GM04503 (cell line): ENCODE data around the gene ANKAR.
A peak's percentile ranks its signal among the peaks of the same experiment; 100 is the strongest.
"Not testable (repeated sequence)": the region's sequence is repeated elsewhere in the genome, so short reads cannot be mapped to it uniquely, and the experiment has no call there.

ENCODE experiments used
- DNase-seq: peaks from one replicate; pipeline ENCODE4 v3.0.0-alpha.2; 2012; ENCODE audit warnings: low read depth

Gene ANKAR

DNA sequence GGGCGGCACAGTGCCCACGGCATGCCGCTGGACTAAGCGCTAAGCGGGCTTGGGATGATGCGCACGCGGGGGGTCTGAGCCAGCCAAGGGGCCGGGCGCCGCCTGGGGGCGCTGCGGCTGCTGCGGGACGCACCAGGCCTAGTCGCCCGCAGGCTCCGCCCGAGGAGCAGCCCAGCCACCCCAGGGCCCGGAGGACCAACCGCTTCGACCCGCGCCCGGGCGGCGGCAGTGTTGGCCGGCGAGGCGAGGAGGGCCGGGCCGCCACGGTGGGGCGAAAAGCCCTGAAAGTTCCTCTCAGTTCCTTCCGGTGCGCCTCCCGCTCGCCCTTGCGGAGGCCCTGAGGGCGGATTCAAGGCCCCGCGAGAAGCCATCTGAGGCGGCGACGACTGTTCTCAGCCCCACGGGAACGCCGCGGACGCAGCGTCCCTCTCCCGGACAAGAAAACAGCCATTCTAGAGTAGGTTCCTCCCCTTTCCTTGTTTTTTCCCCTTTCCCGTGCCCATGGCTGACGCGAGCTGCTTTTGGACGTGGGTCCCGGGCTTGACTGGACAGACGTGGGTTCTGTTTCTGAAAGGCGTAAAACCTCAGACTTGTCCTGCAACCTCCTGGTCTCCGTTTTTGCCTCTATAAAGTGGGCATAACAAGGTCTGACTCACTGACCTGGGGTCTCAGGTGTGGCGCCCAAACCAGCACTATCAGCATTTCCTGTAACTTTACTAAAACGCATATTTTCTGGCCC is at the start of gene ANKAR:
Gene ANKAR (plus strand): TSS at position 297 of the 739 bp plus-strand sequence. CDS start 1,821 bp downstream, outside the sequence.
- DNase-seq, result peak; percentile 64

GRCh38 chr2:189625636-189626035 is 48.8 kb upstream of the ANKAR start:
- DNase-seq, result no peak

DNA sequence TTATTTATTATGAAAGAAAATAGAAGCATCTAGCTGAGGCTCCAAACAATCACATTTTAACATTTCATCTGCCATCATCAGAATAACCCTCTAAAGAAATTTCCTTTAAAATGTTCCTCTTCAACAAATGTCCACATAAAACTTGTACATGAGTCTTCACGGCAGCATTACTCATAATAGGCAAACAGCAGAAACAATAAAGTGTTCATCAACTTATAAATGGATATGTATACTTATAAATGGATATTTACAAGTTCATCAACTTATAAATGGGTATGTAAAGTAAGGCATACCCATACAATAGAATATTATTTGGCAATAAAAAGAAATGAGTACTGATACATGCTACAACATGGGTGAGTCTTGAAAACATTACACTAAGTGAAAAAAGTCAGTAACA is 46.7 kb upstream of the ANKAR start:
- DNase-seq, result no peak

DNA sequence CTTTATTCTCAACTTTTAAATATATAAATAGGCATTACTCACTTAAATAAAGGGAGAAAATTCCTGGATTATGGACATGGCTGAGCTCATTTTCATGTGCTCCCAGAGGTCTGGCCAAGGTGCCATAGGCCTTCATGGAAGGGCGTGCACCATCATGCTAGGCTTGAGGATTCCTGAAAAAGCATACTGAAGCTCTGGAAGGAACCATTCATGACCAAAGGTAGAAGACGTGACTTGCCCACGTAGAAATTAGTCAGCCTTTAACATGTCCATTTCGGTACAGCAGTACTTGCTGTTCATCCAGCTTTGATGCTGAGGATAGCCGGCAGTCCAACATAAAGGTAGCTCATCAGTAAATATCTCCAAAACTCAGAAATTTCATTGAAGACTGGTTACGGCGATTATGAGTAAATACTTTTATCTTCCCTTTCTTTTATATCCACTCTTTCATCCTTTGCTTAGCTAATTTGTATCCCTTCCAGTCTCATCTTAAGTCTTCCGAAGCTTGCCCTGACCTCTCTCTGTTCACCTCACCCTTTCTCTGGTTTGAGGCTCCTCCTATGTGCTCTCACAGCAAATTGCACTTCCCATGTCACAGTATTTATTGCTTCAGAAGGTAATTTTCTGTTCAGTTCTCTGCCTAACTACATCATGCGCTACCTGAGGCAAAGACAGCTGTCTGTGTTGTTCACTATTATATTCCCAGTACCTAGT is 45.5 kb upstream of the ANKAR start:
- DNase-seq, result no peak

GRCh38 chr2:189629531-189630453 is 44.7 kb upstream of the ANKAR start:
- no peak for DNase-seq

GRCh38 chr2:189631849-189632248 is 42.6 kb upstream of the ANKAR start:
- no peak for DNase-seq

DNA sequence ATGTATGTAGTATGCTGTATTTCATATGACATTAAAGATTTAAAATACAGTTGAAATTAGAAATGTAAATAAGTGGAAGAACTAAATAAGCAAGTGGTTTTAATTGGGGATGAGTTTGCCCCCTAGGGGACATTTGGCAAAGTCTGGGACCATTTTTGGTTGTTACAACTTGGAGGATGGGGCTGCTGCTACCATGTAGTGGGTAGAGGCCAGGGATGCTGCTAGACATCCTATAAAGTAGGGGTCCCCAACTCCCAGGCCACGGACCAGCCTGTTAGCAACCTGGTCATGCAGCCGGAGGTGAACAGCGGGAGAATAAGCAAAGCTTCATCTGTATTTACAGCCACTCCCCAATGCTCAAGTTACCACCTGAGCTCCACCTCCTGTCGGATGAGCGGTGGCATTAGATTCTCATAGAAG is 41.1 kb upstream of the ANKAR start:
- no peak for DNase-seq

- no peak for DNase-seq
Observed at GRCh38 chr2:189635353-189635752, 39.1 kb upstream of the ANKAR start.

DNA sequence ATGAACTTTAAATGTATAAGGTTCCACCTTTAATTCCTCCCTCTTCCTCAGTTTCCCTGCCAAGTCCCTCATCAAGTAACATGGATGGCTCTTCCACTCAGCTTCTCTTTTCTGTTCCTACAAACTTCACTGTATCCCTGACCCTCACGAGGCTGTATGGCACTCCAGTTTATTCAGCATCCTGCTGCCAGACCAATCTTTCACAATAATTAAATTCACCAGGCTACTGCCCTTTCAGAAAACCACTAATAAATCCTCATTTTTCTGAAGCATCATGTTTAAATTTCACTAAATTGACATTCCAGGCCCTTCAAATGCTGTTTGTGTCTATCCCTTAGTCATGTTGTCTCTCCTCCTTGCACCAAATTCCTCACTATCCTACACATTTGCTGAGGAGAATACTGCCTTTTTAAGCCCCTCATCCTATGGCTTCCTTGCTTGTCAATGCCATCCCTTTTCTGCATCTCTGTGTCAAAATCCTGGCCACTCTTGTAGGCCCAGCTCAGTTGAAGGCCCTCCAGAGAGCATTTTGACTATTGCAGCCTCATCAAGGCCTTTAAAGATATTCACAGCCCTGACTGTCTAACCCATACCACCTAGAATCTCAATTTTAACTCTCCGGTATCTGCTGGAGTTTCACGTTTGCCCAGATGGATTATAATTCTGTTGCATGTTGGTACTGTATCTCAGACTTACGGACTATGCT is 36.0 kb upstream of the ANKAR start:
- DNase-seq, result no peak

- no peak for DNase-seq
Observed at GRCh38 chr2:189639007-189639609, 35.4 kb upstream of the ANKAR start.

- DNase-seq, result no peak
Observed at GRCh38 chr2:189641002-189641401, 33.5 kb upstream of the ANKAR start.

GRCh38 chr2:189641590-189641989 is 32.9 kb upstream of the ANKAR start:
- DNase-seq, result no peak

DNA sequence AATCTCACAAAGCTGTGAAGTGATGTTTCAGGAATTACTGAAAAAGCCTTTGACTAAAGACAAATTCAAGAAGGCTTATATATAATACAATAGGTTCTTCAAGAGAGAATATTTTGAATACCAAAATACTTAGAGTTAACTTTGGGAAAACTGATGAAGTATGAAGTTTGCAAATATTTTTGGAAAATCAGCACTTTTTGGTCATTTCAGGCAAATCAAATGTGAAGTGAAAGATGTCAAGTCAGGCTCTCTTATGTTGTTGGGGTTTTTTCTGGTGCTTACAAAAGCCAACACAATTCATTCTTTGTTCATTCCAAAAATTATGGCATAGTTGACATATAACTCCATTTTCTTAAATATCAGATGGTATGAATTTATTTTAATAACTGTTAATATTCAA is 27.9 kb upstream of the ANKAR start:
- DNase-seq, result no peak

DNA sequence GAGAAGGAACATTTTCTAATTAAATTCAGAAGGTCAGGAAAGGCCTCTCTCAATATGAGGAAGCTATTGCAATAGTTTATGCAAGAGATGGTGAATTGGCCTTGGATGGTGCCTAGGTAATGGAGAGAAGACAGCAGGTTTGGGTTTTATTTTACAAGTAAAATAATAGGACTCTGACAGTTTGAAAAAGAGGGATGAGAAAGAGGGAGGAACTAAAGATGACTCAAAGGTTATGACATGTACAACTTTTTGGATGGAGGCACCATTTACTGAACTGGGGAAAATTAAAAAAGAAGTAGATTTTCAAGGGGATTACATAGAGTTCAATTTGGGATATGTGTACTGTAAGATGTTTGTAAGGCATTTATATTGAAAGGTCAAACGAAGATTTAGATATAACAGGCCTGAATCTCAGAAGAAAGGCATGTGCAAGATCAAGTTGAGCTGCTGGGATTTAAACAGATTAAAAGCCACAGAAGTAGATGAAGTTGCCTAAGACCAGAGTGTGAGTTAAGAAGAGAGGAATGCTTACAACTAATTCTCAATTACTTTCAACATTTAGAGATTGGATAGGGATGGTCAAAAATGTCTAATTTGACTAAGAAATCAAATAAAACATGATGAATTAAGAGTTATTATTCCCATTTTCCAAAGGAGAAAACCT is 25.5 kb upstream of the ANKAR start:
- no peak for DNase-seq

DNA sequence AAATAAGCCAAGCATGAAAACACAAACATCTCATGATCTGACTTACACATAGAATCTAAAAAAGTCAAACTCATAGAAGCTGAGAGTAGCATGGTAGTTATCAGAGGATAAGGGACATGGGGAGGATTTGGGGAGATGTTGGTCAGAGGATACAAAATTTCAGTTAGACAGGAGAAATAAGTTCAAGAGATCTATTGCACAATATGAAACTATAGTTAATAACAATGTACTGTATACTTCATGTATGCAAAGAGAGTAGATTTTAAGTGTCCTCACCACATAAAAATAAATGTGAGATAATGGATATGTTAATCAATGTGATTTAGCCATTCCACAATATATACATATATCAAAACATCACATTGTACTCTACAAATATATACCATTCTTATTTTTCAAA is 23.2 kb upstream of the ANKAR start:
- DNase-seq, result no peak

DNA sequence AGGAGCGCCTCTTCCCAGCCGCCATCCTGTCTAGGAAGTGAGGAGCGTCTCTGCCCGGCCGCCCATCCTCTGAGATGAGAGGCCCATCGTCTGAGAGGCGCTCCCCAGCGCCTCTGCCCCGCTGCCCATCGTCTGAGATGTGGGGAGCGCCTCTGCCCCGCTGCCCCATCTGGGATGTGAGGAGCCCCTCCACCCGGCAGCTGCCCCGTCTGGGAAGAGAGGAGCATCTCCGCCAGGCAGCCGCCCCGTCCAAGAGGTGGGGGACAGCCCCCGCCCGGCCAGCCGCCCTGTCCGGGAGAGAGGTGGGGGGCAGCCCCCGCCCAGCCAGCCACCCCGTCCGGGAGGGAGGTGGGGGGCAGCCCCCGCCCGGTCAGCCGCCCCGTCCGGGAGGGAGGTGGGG is 21.0 kb upstream of the ANKAR start:
- not testable (repeated sequence) for DNase-seq

DNA sequence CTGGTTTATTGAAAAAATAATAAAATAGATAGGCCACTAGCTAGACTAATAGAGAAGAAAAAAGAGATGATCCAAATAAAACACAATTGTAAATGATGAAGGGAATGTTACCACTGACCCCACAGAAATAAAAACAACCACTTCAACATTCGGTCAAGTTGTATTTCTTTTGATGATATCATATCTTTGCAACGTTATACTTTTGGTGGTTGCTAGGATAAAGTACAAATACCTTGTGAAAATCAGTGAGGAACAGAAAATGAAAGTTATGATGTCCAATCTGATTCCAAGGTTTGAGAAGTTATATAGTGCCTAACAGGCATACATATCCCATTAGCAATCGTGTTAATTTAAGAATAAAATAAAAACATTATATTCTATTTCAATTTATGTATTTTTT is 19.8 kb upstream of the ANKAR start:
- no peak for DNase-seq

DNA sequence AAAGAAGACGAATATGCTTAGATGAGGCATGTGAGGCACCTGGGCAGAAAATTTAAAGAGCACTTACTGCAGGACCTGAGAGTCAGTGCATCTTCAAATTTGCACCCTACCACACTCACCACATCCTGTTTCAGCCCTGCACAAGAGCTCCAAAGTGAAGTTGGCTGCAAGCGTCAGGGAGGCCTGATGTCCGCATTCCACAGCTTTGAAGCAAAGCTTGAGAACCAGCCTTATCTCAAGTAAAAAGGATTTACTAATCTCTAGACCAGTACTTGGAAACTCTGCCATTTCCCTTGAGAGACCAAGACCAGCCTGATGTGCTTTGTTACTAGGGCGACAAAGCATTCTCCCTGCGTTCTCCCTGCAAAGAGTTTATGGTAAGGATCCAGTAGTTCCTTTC is 16.6 kb upstream of the ANKAR start:
- no peak for DNase-seq

DNA sequence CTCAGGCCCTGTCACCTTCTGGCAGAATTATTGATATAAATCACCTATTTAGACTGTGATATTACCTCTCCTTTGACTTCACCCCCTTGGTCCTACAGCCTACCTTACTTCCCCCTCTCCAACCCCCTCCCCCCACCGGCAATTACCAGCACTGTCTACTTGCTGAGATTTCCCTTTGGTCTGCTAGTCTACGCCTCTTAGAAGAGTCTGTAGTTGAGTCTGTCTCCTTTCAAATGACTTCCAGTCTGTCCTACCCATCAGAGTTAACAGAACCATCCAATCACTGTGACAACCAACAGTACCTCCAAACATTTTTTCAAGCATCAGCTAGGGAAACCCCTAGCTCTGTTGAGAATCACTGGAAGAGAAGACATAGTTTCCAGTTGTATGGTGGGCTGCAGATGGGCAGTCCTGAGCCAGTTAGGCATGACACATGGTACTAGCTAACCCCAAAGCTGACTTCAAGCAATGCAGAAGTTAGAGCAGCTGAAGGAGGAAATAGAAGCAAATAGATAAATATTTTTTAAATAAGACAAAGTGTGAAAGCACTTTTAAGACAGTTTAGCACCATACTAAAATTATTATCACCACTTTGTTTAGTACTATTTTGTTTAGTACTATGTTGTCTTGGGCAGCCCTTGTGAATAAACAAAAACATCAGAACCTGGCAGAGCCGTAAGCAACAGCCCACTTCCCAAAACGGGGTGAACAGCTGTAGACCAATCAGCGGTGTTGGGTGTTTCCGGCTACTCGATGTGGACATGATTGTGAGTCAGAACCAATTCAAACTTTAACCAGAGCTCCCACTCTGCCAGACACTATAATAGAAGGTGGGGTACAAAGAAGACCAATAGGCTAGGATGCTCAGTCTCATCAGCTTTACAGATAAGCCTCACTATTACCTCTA is 15.9 kb upstream of the ANKAR start:
- no peak for DNase-seq

- no peak for DNase-seq
Observed at GRCh38 chr2:189659734-189660133, 14.7 kb upstream of the ANKAR start.
